Hepatic stellate cell (primary cell): ENCODE data around the gene MEIS3.
A peak's percentile ranks its signal among the peaks of the same experiment; 100 is the strongest.

Source experiments
- DNase-seq: peaks from one replicate; pipeline ENCODE4 v3.0.0; 2011; ENCODE audit warnings: low spot score

Gene MEIS3

GRCh38 chr19:47419030-47419783, at the start of gene MEIS3:
TSS of gene MEIS3 (minus strand) at chr19:47419527. CDS start at chr19:47419081, 446 bp downstream.
- DNase-seq: no peak

GRCh38 chr19:47467914-47468313, 48.6 kb upstream of the MEIS3 start:
- no peak for DNase-seq

- no peak for DNase-seq
These were observed 46.6 kb upstream of the MEIS3 start for GRCh38 chr19:47465957-47466356.

- no peak for DNase-seq
These were observed 45.5 kb upstream of the MEIS3 start for GRCh38 chr19:47464675-47465419.

- DNase-seq: no peak
These were observed 42.5 kb upstream of the MEIS3 start for GRCh38 chr19:47461876-47462275.

- no peak for DNase-seq
These were observed 40.1 kb upstream of the MEIS3 start for GRCh38 chr19:47459477-47459876.

- DNase-seq: no peak
These were observed 39.3 kb upstream of the MEIS3 start for GRCh38 chr19:47458672-47459071.

GRCh38 chr19:47456721-47457474, 37.6 kb upstream of the MEIS3 start:
- DNase-seq: no peak

GRCh38 chr19:47450478-47450877, 31.2 kb upstream of the MEIS3 start:
- DNase-seq: no peak

- no peak for DNase-seq
These were observed 29.0 kb upstream of the MEIS3 start for GRCh38 chr19:47448360-47448727.

- DNase-seq: peak; percentile 59
These were observed 28.4 kb upstream of the MEIS3 start for GRCh38 chr19:47447470-47448359.

GRCh38 chr19:47446534-47447469, 27.5 kb upstream of the MEIS3 start:
- DNase-seq: no peak

- DNase-seq: peak; percentile 60
These were observed 26.6 kb upstream of the MEIS3 start for GRCh38 chr19:47445937-47446402.

GRCh38 chr19:47445527-47445926, 26.2 kb upstream of the MEIS3 start:
- DNase-seq: no peak

GRCh38 chr19:47444388-47444821, 25.1 kb upstream of the MEIS3 start:
- no peak for DNase-seq

- DNase-seq: no peak
These were observed 24.0 kb upstream of the MEIS3 start for GRCh38 chr19:47443331-47443730.

GRCh38 chr19:47438793-47439220, 19.5 kb upstream of the MEIS3 start:
- no peak for DNase-seq

- no peak for DNase-seq
These were observed 18.2 kb upstream of the MEIS3 start for GRCh38 chr19:47437500-47437899.

GRCh38 chr19:47436712-47437401, 17.5 kb upstream of the MEIS3 start:
- DNase-seq: peak; percentile 73
